HEK293 (cell line): ENCODE data around the gene IQSEC1.

Experiments
- CTCF ChIA-PET: fragments of 350-600 bp; formaldehyde crosslinking; extraction: SDS; loops from one replicate; lab custom pipeline; 2021; ENCODE audit warnings: antibody characterized with exemption; lab: Yijun Ruan, JAX
- POLR2A ChIA-PET: fragments of 300-600 bp; formaldehyde crosslinking; extraction: SDS; loops from one replicate; lab custom pipeline; 2020; ENCODE audit warnings: antibody characterized with exemption, inconsistent platforms; lab: Yijun Ruan, JAX
- H3K27ac ChIP-seq: fragments of 200-500 bp; sonication (Bioruptor generic); 2 replicates; pipeline ENCODE4 v1.5.1; 2014; ENCODE audit warnings: low read depth, low read length, control low read depth, inconsistent platforms; ENCODE audit errors: extremely low read depth
- H3K36me3 ChIP-seq, 2 experiments: fragments of 200-500 bp in 1 of 2; sonication (Bioruptor generic) in 1 of 2; 1 replicate in 1 of 2; 2 replicates in 1 of 2; pipeline ENCODE4 v1.5.1; 2014 to 2017; ENCODE audit warnings: inconsistent platforms in 2 of 2, low read length in 2 of 2; ENCODE audit not compliant: control insufficient read depth in 2 of 2, insufficient read depth in 1 of 2
- H3K4me1 ChIP-seq: fragments of 200-500 bp; sonication (Bioruptor generic); 2 replicates; pipeline ENCODE4 v1.5.1; 2014; ENCODE audit warnings: mild to moderate bottlenecking, low read length, inconsistent platforms; ENCODE audit not compliant: control insufficient read depth, insufficient read depth
- H3K4me3 ChIP-seq: 2 replicates; pipeline ENCODE4 v1.5.1; 2011; ENCODE audit warnings: low read depth, mild to moderate bottlenecking, control low read depth, low read length, moderate library complexity
- H3K9me3 ChIP-seq: fragments of 200-500 bp; sonication (Bioruptor generic); 2 replicates; pipeline ENCODE4 v1.5.1; 2014; ENCODE audit warnings: low read depth, low read length, inconsistent platforms; ENCODE audit not compliant: control insufficient read depth, insufficient read depth
- HOXC10 ChIP-seq: sonication (generic); formaldehyde crosslinking; IDR thresholded peaks from 2 replicates; pipeline ENCODE4 v1.8.1; 2023; ENCODE audit warnings: mild to moderate bottlenecking, missing genetic modification reagents
- KLF9 ChIP-seq: fragments of 450-650 bp; formaldehyde crosslinking; IDR thresholded peaks from 2 replicates; pipeline ENCODE4 v1.5.1; 2016; ENCODE audit warnings: missing biosample characterization, missing genetic modification characterization, low read depth
- MYNN ChIP-seq: fragments of 450-650 bp; formaldehyde crosslinking; IDR thresholded peaks from 2 replicates; pipeline ENCODE4 v1.5.1; 2016; ENCODE audit warnings: missing biosample characterization, missing genetic modification characterization, borderline replicate concordance
- PRDM10 ChIP-seq: fragments of 450-650 bp; formaldehyde crosslinking; IDR thresholded peaks from 2 replicates; pipeline ENCODE4 v1.5.1; 2016; ENCODE audit warnings: missing biosample characterization, missing genetic modification characterization
- SALL2 ChIP-seq: fragments of 450-650 bp; formaldehyde crosslinking; IDR thresholded peaks from 2 replicates; pipeline ENCODE4 v1.5.0; 2017; ENCODE audit warnings: missing biosample characterization, mild to moderate bottlenecking, missing genetic modification characterization, borderline replicate concordance
- ZNF114 ChIP-seq: fragments of 450-650 bp; formaldehyde crosslinking; IDR thresholded peaks from 2 replicates; pipeline ENCODE4 v1.5.0; 2017; ENCODE audit warnings: missing biosample characterization, missing genetic modification characterization
- ZNF146 ChIP-seq: fragments of 450-650 bp; formaldehyde crosslinking; IDR thresholded peaks from 2 replicates; pipeline ENCODE4 v1.5.1; 2016; ENCODE audit warnings: missing biosample characterization, missing genetic modification characterization
- ZNF16 ChIP-seq: fragments of 450-650 bp; formaldehyde crosslinking; IDR thresholded peaks from 2 replicates; pipeline ENCODE4 v1.5.1; 2016; ENCODE audit warnings: low read depth, missing biosample characterization, missing genetic modification characterization
- ZNF211 ChIP-seq: fragments of 450-650 bp; formaldehyde crosslinking; IDR thresholded peaks from 2 replicates; pipeline ENCODE4 v1.5.1; 2016; ENCODE audit warnings: low read depth, missing biosample characterization, missing genetic modification characterization
- ZNF221 ChIP-seq: fragments of 450-650 bp; formaldehyde crosslinking; IDR thresholded peaks from 2 replicates; pipeline ENCODE4 v1.5.1; 2017; ENCODE audit warnings: missing biosample characterization, missing genetic modification characterization, borderline replicate concordance
- ZNF266 ChIP-seq: fragments of 450-650 bp; formaldehyde crosslinking; IDR thresholded peaks from 2 replicates; pipeline ENCODE4 v1.5.1; 2016; ENCODE audit warnings: missing biosample characterization, missing genetic modification characterization, low read depth
- ZNF302 ChIP-seq: fragments of 450-650 bp; formaldehyde crosslinking; IDR thresholded peaks from 2 replicates; pipeline ENCODE4 v1.5.1; 2016; ENCODE audit warnings: missing biosample characterization, missing genetic modification characterization, low read depth
- ZNF324 ChIP-seq: fragments of 450-650 bp; formaldehyde crosslinking; IDR thresholded peaks from 2 replicates; pipeline ENCODE4 v1.5.1; 2016; ENCODE audit warnings: missing biosample characterization, missing genetic modification characterization
- ZNF350 ChIP-seq: fragments of 450-650 bp; formaldehyde crosslinking; IDR thresholded peaks from 2 replicates; pipeline ENCODE4 v1.5.0; 2017; ENCODE audit warnings: missing biosample characterization, mild to moderate bottlenecking, missing genetic modification characterization
- ZNF416 ChIP-seq: fragments of 450-650 bp; formaldehyde crosslinking; IDR thresholded peaks from 2 replicates; pipeline ENCODE4 v1.5.1; 2016; ENCODE audit warnings: missing biosample characterization, missing genetic modification characterization
- ZNF544 ChIP-seq: fragments of 450-650 bp; formaldehyde crosslinking; IDR thresholded peaks from 2 replicates; pipeline ENCODE4 v1.5.0; 2017; ENCODE audit warnings: missing biosample characterization, missing genetic modification characterization
- ZNF600 ChIP-seq: fragments of 450-650 bp; formaldehyde crosslinking; IDR thresholded peaks from 2 replicates; pipeline ENCODE4 v1.5.1; 2016; ENCODE audit warnings: missing biosample characterization, missing genetic modification characterization
- ZNF623 ChIP-seq: fragments of 450-650 bp; formaldehyde crosslinking; IDR thresholded peaks from 2 replicates; pipeline ENCODE4 v1.5.1; 2016; ENCODE audit warnings: missing biosample characterization, missing genetic modification characterization
- ZNF692 ChIP-seq: fragments of 450-650 bp; formaldehyde crosslinking; IDR thresholded peaks from 2 replicates; pipeline ENCODE4 v1.5.1; 2016; ENCODE audit warnings: missing biosample characterization, missing genetic modification characterization

Gene IQSEC1

GRCh38 chr3:12999147-13000140 is 73.8 kb downstream of the IQSEC1 start:
- H3K27ac ChIP-seq, result no peak overlapping the region
- no peak overlapping the region for H3K4me3 ChIP-seq
- H3K4me1 ChIP-seq, result no peaks in the 10 kb centered on the region
- ChIA-PET CTCF (interaction anchor here (0.8 to 1.0 kb wide), 2 partner anchors 8 to 9 kb away, joined by 3 to 6 read pairs; no protein-coding TSS in a partner anchor), POLR2A (no interaction called here)
- H3K36me3 ChIP-seq, result no peaks in the 10 kb centered on the region
- H3K9me3 ChIP-seq, result no peaks in the 10 kb centered on the region
- TF ChIP-seq ZNF623 (tag by site-specific recombination) (no peak), ZNF600 (tag by site-specific recombination) (0 out of 2 replicates have a peak, but pooled peaks have one; percentile 40), KLF9 (tag by site-specific recombination) (no peak), MYNN (tag by site-specific recombination) (no peak), ZNF324 (tag by site-specific recombination) (no peak), ZNF16 (tag by site-specific recombination) (0 out of 2 replicates have a peak, but pooled peaks have one; percentile 42), ZNF544 (tag by site-specific recombination) (no peak), ZNF146 (tag by site-specific recombination) (no peak), ZNF302 (tag by site-specific recombination) (no peak), HOXC10 (CRISPR knock-in tag) (no peak), PRDM10 (tag by site-specific recombination) (no peak), ZNF350 (tag by site-specific recombination) (no peak), ZNF266 (no peak), ZNF416 (tag by site-specific recombination) (no peak), ZNF211 (no peak), SALL2 (tag by site-specific recombination) (no peak), ZNF114 (tag by site-specific recombination) (no peak), ZNF692 (tag by site-specific recombination) (no peak)

- Histone ChIP-seq H3K4me3 (no peak overlapping the region), H3K27ac (no peak overlapping the region), H3K4me1 (no peaks in the 10 kb centered on the region), H3K36me3 (no peaks in the 10 kb centered on the region), H3K9me3 (no peaks in the 10 kb centered on the region)
- TF ChIP-seq ZNF221 (tag by site-specific recombination), result no peak
- CTCF ChIA-PET, result interaction anchor here (0.8 kb wide), 1 partner anchor 9 kb away, joined by 6 read pairs; no protein-coding TSS in a partner anchor
- POLR2A ChIA-PET, result no interaction called here
Measured at GRCh38 chr3:12998648-12999047, 74.6 kb downstream of the IQSEC1 start.
